Mesodermal cell (in vitro differentiated cells): ENCODE measurements around the gene MAP4.

Source experiments
- H3K27ac ChIP-seq: 2 replicates; pipeline ENCODE4 v1.7.0; 2013; ENCODE audit warnings: mild to moderate bottlenecking, low read depth, low read length, moderate library complexity; ENCODE audit not compliant: severe bottlenecking
- H3K36me3 ChIP-seq: 2 replicates; pipeline ENCODE4 v1.7.1; 2013; ENCODE audit warnings: mild to moderate bottlenecking, low read length, moderate library complexity; ENCODE audit not compliant: control insufficient read depth, insufficient read depth
- H3K4me1 ChIP-seq: one replicate; pipeline ENCODE4 v1.7.1; 2013; ENCODE audit warnings: mild to moderate bottlenecking, low read length; ENCODE audit not compliant: insufficient read depth, control insufficient read depth, poor library complexity, severe bottlenecking
- H3K4me3 ChIP-seq: 2 replicates; pipeline ENCODE4 v1.7.0; 2013; ENCODE audit warnings: low read length, control low read depth, mild to moderate bottlenecking; ENCODE audit not compliant: insufficient read depth, poor library complexity, severe bottlenecking; ENCODE audit errors: extremely low read depth
- H3K9me3 ChIP-seq: 2 replicates; pipeline ENCODE4 v1.7.1; 2013; ENCODE audit warnings: mild to moderate bottlenecking, low read length, moderate library complexity; ENCODE audit not compliant: control insufficient read depth
- WGBS, 2 experiments: methylation state at CpG; one replicate each; pipeline ENCODE4 v1.1.5; 2013; ENCODE audit warnings: missing lambda C conversion rate in 2 of 2; ENCODE audit not compliant: insufficient coverage in 2 of 2; 5-methylcytosine and 5-hydroxymethylcytosine counted together

The MAP4 gene

GRCh38 chr3:48038971-48039481, 22.8 kb upstream of the MAP4 start:
- Histone ChIP-seq H3K4me3 (no peak overlapping the region), H3K27ac (peak overlapping the region; percentile 98), H3K4me1 (peaks cover 25% of the 10 kb centered on the region), H3K9me3 (no peaks in the 10 kb centered on the region), H3K36me3 (peaks cover 14% of the 10 kb centered on the region)
- 33 to 69% methylated on average over 2 to 5 of the region's 6 CpGs for WGBS, 2 experiments

- H3K4me1 ChIP-seq = peaks cover 20% of the 10 kb centered on the region
- 50 to 71% methylated on average over 1 to 2 of the region's 2 CpGs for WGBS, 2 experiments
- peak overlapping the region; percentile 80 for H3K27ac ChIP-seq
- no peak overlapping the region for H3K4me3 ChIP-seq
- H3K36me3 ChIP-seq = peaks cover 24% of the 10 kb centered on the region
- H3K9me3 ChIP-seq = no peaks in the 10 kb centered on the region
Measured at GRCh38 chr3:48034000-48034516, 17.8 kb upstream of the MAP4 start.

- peaks cover 19% of the 10 kb centered on the region for H3K36me3 ChIP-seq
- H3K4me1 ChIP-seq = peaks cover 11% of the 10 kb centered on the region
- no peaks in the 10 kb centered on the region for H3K9me3 ChIP-seq
- 81 to 88% methylated on average over 3 of the region's 3 CpGs for WGBS, 2 experiments
- no peak overlapping the region for H3K4me3 ChIP-seq
- H3K27ac ChIP-seq = no peak overlapping the region
Measured at GRCh38 chr3:48030188-48030587, 14.0 kb upstream of the MAP4 start.

GRCh38 chr3:48026951-48027908, 11.0 kb upstream of the MAP4 start:
- Histone ChIP-seq H3K27ac (peak overlapping the region; percentile 59), H3K4me3 (no peak overlapping the region), H3K9me3 (no peaks in the 10 kb centered on the region), H3K4me1 (peaks cover 4% of the 10 kb centered on the region), H3K36me3 (peaks cover 22% of the 10 kb centered on the region)
- WGBS, 2 experiments = 85 to 87% methylated on average over 9 to 10 of the region's 10 CpGs

- Histone ChIP-seq H3K36me3 (peaks cover 29% of the 10 kb centered on the region), H3K27ac (no peak overlapping the region), H3K4me1 (peaks cover 4% of the 10 kb centered on the region), H3K9me3 (no peaks in the 10 kb centered on the region), H3K4me3 (no peak overlapping the region)
- WGBS, 2 experiments = 71 to 100% methylated on average over 1 of the region's 2 CpGs
Measured at GRCh38 chr3:48026098-48026497, 9.9 kb upstream of the MAP4 start.

GRCh38 chr3:48024401-48024800, 8.2 kb upstream of the MAP4 start:
- Histone ChIP-seq H3K27ac (no peak overlapping the region), H3K4me1 (peaks cover 4% of the 10 kb centered on the region)
- no CpG with 5 or more reads among the region's 1 CpG for WGBS, 2 experiments

GRCh38 chr3:48023377-48023776, 7.2 kb upstream of the MAP4 start:
- Histone ChIP-seq H3K36me3 (peaks cover 42% of the 10 kb centered on the region), H3K27ac (peak overlapping the region; percentile 13), H3K9me3 (no peaks in the 10 kb centered on the region), H3K4me1 (peaks cover 4% of the 10 kb centered on the region), H3K4me3 (no peak overlapping the region)
- 92 to 100% methylated on average over 1 of the region's 1 CpG for WGBS, 2 experiments

More at GRCh38 chr3:48024401-48024800, 8.2 kb upstream of the MAP4 start:
- H3K4me3 ChIP-seq = no peak overlapping the region
- H3K9me3 ChIP-seq = no peaks in the 10 kb centered on the region
- H3K36me3 ChIP-seq = peaks cover 34% of the 10 kb centered on the region

- H3K36me3 ChIP-seq = peaks cover 45% of the 10 kb centered on the region
- H3K4me3 ChIP-seq = no peak overlapping the region
- H3K4me1 ChIP-seq = peaks cover 3% of the 10 kb centered on the region
- H3K27ac ChIP-seq = no peak overlapping the region
- 73 to 96% methylated on average over 2 to 3 of the region's 4 CpGs for WGBS, 2 experiments
- no peaks in the 10 kb centered on the region for H3K9me3 ChIP-seq
Measured at GRCh38 chr3:48022178-48022577, 6.0 kb upstream of the MAP4 start.

- 88 to 100% methylated on average over 1 to 3 of the region's 3 CpGs for WGBS, 2 experiments
Measured at GRCh38 chr3:48018841-48019240, 2.6 kb upstream of the MAP4 start.

GRCh38 chr3:48015431-48016180, 610 bp downstream of the MAP4 start:
- Histone ChIP-seq H3K36me3 (peaks cover 33% of the 10 kb centered on the region), H3K9me3 (no peaks in the 10 kb centered on the region), H3K4me1 (peaks cover 32% of the 10 kb centered on the region), H3K4me3 (no peak overlapping the region), H3K27ac (peak overlapping the region; percentile 84)
- WGBS, 2 experiments = 100% methylated on average over 1 of the region's 3 CpGs; no CpG with 5 or more reads in 1 of the 2 experiments

More at GRCh38 chr3:48018841-48019240, 2.6 kb upstream of the MAP4 start:
- Histone ChIP-seq H3K4me3 (no peak overlapping the region), H3K36me3 (peaks cover 45% of the 10 kb centered on the region), H3K4me1 (peaks cover 21% of the 10 kb centered on the region), H3K9me3 (no peaks in the 10 kb centered on the region), H3K27ac (no peak overlapping the region)
